Lower leg skin (tissue), 4 donors: ENCODE data around the gene FLG. TPM values are rescaled to one million over a fixed set of nuclear protein-coding genes. Genes with fewer than 3 reads are reported as not detected.
"Not testable (repeated sequence)": the region's sequence is repeated elsewhere in the genome, so short reads cannot be mapped to it uniquely, and the experiment has no call there.

Experiments used
- DNase-seq, 2 donors: peaks; one replicate each; pipeline ENCODE4 v3.0.0-alpha.2; 2019; ENCODE audit warnings: low spot score in 2 of 2
- H3K4me3 ChIP-seq: fragments of 200-600 bp; sonication (generic); 2 replicates; pipeline ENCODE4 v1.5.1; 2017; ENCODE audit warnings: mild to moderate bottlenecking, low read depth; ENCODE audit not compliant: poor library complexity, severe bottlenecking
- WGBS, 2 donors: methylation state at CpG; one replicate each; pipeline ENCODE4 v1.1.5; 2018; 5-methylcytosine and 5-hydroxymethylcytosine counted together
- intact Hi-C: fragments of 100-400 bp; cut with DNase I; formaldehyde crosslinking; loops from one replicate; pipeline ENCODE4 v1.15.0; 2023; ENCODE audit warnings: low total_unique reads
- total RNA-seq, 4 donors: library from RNA; depleted of rRNA; stranded (reverse); fragments of >200 nt; gene quantifications; one replicate each; pipeline ENCODE4 v1.1.0, GENCODE V29; 2016

Gene FLG
- total RNA-seq, 4 donors from 2014 or later = 4,019 to 5,303 (median 4,173) TPM

DNA sequence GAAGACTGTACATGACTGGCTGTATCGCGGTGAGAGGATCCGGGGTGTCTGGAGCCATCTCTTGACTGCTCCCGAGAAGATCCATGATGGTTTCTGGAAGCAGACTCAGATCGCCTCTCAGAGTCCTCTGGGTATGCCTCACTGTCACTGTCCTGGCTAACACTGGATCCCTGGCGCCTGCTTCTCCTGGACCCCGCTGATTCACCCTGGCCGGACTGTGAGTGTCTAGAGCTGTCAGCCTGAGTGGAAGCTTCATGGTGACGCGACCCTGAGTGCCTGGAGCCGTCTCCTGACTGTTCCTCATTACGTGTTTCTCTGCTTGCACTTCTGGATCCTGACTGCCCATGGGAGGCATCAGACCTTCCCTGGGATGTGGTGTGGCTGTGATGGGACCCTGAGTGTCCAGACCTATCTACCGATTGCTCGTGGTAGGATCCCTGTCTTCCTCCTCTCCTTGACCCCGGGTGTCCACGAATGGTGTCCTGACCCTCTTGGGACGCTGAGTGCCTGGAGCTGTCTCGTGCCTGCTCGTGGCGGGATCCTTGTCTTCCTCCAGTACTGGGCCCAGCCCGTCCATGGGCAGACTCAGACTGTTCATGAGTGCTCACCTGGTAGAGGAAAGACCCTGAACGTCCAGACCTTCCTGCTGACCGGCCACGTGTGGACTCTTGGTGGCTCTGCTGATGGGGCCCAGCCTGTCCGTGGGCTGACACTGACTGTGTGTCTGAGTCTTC lies 21.7 kb downstream of the FLG start:
- intact Hi-C loops, H3K4me3 ChIP-seq: not testable (repeated sequence)
- 88 to 97% methylated on average over 21 to 23 of the region's 25 CpGs for WGBS, 2 donors
- DNase-seq = peak in 1 of 2 donors; percentile 67

DNA sequence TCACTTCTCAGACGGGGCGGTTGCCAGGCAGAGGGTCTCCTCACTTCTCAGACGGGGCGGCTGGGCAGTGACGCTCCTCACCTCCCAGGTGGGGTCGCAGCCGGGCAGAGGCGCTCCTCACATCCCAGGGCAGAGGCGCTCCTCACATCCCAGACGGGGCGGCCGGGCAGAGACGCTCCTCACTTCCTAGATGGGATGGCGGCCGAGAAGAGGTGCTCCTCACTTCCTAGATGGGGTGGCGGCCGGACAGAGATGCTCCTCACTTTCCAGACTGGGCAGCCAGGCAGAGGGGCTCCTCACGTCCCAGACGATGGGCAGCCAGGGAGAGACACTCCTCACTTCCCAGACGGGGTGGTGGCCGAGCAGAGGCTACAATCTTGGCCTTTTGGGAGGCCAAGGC lies 68.6 kb downstream of the FLG start:
- H3K4me3 ChIP-seq, intact Hi-C loops, DNase-seq: not testable (repeated sequence)
- 83 to 95% methylated on average over 14 to 18 of the region's 21 CpGs for WGBS, 2 donors

Other genes starting within 250 kb of the FLG start
- gene TCHHL1, start 236.2 kb downstream of the FLG start, total RNA-seq = 1 to 10 TPM in 1 of 4 donors, not detected in 3; 6.6 TPM
- gene TCHH, start 209.8 kb downstream of the FLG start, total RNA-seq = 10 to 100 TPM in 1 of 4 donors, 1 to 10 TPM in 1, under 1 TPM in 2; 0.39 to 29.5 (median 1.2) TPM
- gene RPTN, start 166.0 kb downstream of the FLG start, total RNA-seq = 10 to 100 TPM; 17.3 to 30.4 (median 22.1) TPM
- under 1 TPM in 2 of 4 donors, not detected in 2; 0.03 to 0.04 TPM for gene HRNR, start 101.0 kb downstream of the FLG start, total RNA-seq
- 1,000 to 10,000 TPM; 1,747 to 3,608 (median 2,024) TPM for gene FLG2, start 34.8 kb upstream of the FLG start, total RNA-seq
- 1 to 10 TPM; 5.3 to 7.9 (median 7.4) TPM for gene CRNN, start 89.0 kb upstream of the FLG start, total RNA-seq
- 100 to 1,000 TPM; 154 to 612 (median 267) TPM for gene LCE5A, start 185.6 kb upstream of the FLG start, total RNA-seq
- gene CRCT1, start 189.2 kb upstream of the FLG start, total RNA-seq = 100 to 1,000 TPM; 298 to 552 (median 441) TPM
- 10 to 100 TPM; 16.7 to 28.0 (median 23.1) TPM for gene LCE3E, start 241.5 kb upstream of the FLG start, total RNA-seq